GM12872 (cell line): Measurements from ENCODE around the gene CALCR.

ENCODE experiments used
- CTCF ChIP-seq: IDR thresholded peaks from 3 replicates; pipeline ENCODE4 v1.5.1; 2011; ENCODE audit warnings: low read depth, mild to moderate bottlenecking, low read length, moderate library complexity; ENCODE audit not compliant: insufficient read depth

CALCR gene

GRCh38 chr7:93399642-93400041 is 174.9 kb downstream of the CALCR start:
- no peak for TF ChIP-seq CTCF

DNA sequence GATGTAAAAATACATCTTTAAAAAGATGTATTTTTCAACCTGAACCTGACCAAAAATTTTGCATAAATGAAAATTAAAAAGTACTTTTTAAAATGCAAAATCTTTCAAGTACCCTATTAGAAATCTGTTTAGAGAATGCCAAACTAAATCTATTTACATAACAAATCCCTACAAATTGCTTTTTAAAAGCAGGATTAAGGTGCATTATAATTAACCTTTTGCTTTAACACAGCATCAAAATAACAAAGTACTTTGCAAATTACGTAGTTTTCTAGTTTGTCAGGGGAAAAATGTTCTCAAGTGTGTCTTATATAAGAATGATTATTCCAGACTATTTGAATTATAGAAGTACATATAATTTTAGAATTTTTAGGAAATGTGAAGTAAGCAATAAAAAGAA is 181.5 kb downstream of the CALCR start:
- no peak for TF ChIP-seq CTCF

GRCh38 chr7:93390660-93391059 is 183.9 kb downstream of the CALCR start:
- TF ChIP-seq CTCF, result no peak

DNA sequence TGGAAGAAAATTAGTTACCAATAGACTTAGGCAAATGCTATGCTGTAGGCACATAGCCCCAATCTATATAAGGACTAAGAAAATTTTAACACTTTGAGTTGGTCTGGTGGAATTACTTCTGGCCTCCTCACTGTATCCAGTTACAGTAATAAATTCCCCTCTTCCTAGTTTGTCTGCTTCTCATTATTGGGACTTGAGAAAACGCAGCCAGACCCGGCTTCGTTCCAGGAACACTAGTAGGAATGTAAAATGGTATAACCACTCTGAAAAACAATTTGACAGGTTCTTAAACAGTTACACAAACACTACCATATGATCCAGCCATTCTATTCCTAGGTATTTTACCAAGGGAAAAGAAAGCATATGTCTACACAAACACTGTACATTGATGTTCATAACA is 192.2 kb downstream of the CALCR start:
- TF ChIP-seq CTCF, result no peak

- no peak for TF ChIP-seq CTCF
Observed at GRCh38 chr7:93378131-93378760, 196.3 kb downstream of the CALCR start.

DNA sequence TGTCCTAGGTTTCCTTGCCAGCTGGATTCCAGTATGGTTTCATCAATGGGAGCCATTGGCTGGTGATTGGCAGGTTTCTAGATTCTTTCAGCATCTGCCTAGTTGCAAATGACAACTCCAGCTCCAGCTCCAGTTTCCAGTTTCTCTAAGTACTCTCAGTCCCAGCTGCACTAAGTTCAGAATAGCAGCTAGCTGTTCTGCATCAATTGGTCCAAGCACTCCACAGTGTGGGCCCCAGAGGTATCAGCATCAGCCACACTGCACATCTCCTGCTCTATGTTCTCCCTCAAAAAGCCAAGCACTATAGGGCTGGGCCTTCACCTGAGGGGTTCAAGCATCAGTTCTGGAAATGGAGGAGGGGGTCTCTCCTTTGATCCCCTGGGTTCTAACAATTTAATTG is 198.9 kb downstream of the CALCR start:
- TF ChIP-seq CTCF, result no peak
